SJCRH30 (cell line): ENCODE data around the gene SENP7. TPM values are rescaled to one million over a fixed set of nuclear protein-coding genes. Genes with fewer than 3 reads are reported as not detected.
"Not testable (repeated sequence)": the region's sequence is repeated elsewhere in the genome, so short reads cannot be mapped to it uniquely, and the experiment has no call there.

Source experiments
- DNase-seq, 2 experiments: peaks; one replicate each; pipeline ENCODE4 v3.0.0-alpha.2; 2015 to 2020
- H3K27ac ChIP-seq: fragments of 250-450 bp; sonication (Bioruptor Pico); 2 replicates; pipeline ENCODE4 v1.5.1; 2020; ENCODE audit warnings: mild to moderate bottlenecking, moderate library complexity
- H3K27me3 ChIP-seq: fragments of 250-450 bp; sonication (Bioruptor Pico); 2 replicates; pipeline ENCODE4 v1.5.1; 2020; ENCODE audit warnings: mild to moderate bottlenecking, moderate library complexity
- H3K36me3 ChIP-seq: fragments of 250-450 bp; sonication (Bioruptor Pico); 2 replicates; pipeline ENCODE4 v1.5.1; 2020; ENCODE audit warnings: mild to moderate bottlenecking, moderate library complexity
- H3K4me1 ChIP-seq: fragments of 250-450 bp; sonication (Bioruptor Pico); 2 replicates; pipeline ENCODE4 v1.5.1; 2020; ENCODE audit warnings: mild to moderate bottlenecking, moderate library complexity
- H3K4me3 ChIP-seq: fragments of 250-450 bp; sonication (Bioruptor Pico); 2 replicates; pipeline ENCODE4 v1.5.1; 2020; ENCODE audit warnings: mild to moderate bottlenecking, moderate library complexity
- H3K9me3 ChIP-seq: fragments of 250-450 bp; sonication (Bioruptor Pico); replicated peaks from 2 replicates; pipeline ENCODE4 v1.5.1; 2020; ENCODE audit warnings: mild to moderate bottlenecking, moderate library complexity
- total RNA-seq: library from RNA; depleted of rRNA; stranded (reverse); fragments of >200 nt; shearing (Covaris generic); gene quantifications from 2 replicates; pipeline ENCODE4 v1.2.3, GENCODE V29; 2014

Gene SENP7
- total RNA-seq, 1 experiment from 2014 or later = 28.3 TPM

- H3K4me3 ChIP-seq = no peak overlapping the region
- H3K27me3 ChIP-seq = no peaks in the 10 kb centered on the region
- peaks cover 7% of the 10 kb centered on the region; the same call in 1 of the 2 replicates for H3K36me3 ChIP-seq
- H3K9me3 ChIP-seq = no peaks in the 10 kb centered on the region
- no peak for DNase-seq
- H3K4me1 ChIP-seq = no peaks in the 10 kb centered on the region
- no peak overlapping the region for H3K27ac ChIP-seq
Measured at GRCh38 chr3:101500208-101500607, 12.8 kb downstream of the SENP7 start.

DNA sequence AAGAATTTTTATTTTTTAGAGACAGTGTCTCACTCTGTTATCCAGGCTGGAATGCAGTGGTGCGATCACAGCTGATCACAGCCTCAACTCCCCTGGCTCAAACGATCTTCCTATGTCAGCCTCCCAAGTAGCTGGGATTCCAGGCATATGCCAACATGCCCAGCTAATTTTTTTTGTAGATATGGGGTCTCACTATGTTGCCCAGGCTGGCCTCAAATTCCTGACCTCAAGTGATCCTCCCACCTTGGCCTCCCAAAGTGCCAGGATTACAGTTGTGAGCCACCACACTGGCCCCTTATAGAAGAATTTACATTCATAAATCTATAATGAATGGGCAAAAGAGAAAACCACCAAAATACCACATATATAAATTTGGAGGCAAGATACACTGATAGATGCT lies 15.2 kb downstream of the SENP7 start:
- Histone ChIP-seq H3K27ac (no peak overlapping the region), H3K4me3 (no peak overlapping the region), H3K27me3 (no peaks in the 10 kb centered on the region), H3K36me3 (peaks cover 8% of the 10 kb centered on the region; the same call in 1 of the 2 replicates), H3K4me1 (no peaks in the 10 kb centered on the region), H3K9me3 (no peaks in the 10 kb centered on the region)
- DNase-seq = no peak

DNA sequence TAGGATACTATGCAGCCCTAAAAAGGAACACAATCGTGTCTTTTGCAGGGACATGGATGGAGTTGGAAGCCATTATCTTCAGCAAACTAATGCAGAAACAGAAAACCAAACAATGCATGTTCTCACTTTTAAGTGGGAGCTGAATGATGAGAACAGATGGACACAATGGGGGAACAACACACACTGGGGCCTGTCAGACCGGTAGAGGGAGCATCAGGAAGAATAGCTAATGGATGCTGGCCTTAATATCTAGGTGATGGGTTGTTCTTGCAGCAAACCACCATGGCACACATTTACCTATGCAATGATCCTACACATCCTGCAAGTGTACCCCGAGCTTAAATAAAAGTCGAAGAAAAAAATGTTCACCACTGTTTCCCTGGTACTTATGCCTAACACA lies 17.5 kb downstream of the SENP7 start:
- Histone ChIP-seq H3K9me3 (no peaks in the 10 kb centered on the region), H3K36me3 (peaks cover 14% of the 10 kb centered on the region; the same call in 1 of the 2 replicates), H3K4me1 (no peaks in the 10 kb centered on the region), H3K27me3 (no peaks in the 10 kb centered on the region), H3K4me3 (no peak overlapping the region), H3K27ac (no peak overlapping the region)
- DNase-seq = peak in 1 of 2 experiments; percentile 12

GRCh38 chr3:101484805-101485620 lies 28.0 kb downstream of the SENP7 start:
- Histone ChIP-seq H3K27me3 (no peaks in the 10 kb centered on the region), H3K4me1 (no peaks in the 10 kb centered on the region), H3K4me3 (no peak overlapping the region), H3K9me3 (peaks cover 3% of the 10 kb centered on the region; the same call in 1 of the 2 replicates), H3K27ac (no peak overlapping the region), H3K36me3 (peaks cover 15% of the 10 kb centered on the region)
- DNase-seq = no peak

GRCh38 chr3:101478980-101479379 lies 34.0 kb downstream of the SENP7 start:
- Histone ChIP-seq H3K4me1 (no peaks in the 10 kb centered on the region), H3K36me3 (no peaks in the 10 kb centered on the region), H3K4me3 (no peak overlapping the region), H3K27ac (no peak overlapping the region), H3K9me3 (peaks cover 9% of the 10 kb centered on the region), H3K27me3 (no peaks in the 10 kb centered on the region)
- DNase-seq = no peak

- DNase-seq, H3K4me1 ChIP-seq, H3K27ac ChIP-seq, H3K27me3 ChIP-seq, H3K9me3 ChIP-seq, H3K4me3 ChIP-seq, H3K36me3 ChIP-seq: not testable (repeated sequence)
Measured at GRCh38 chr3:101474841-101475552, 38.0 kb downstream of the SENP7 start.

GRCh38 chr3:101468676-101469075 lies 44.3 kb downstream of the SENP7 start:
- H3K4me1 ChIP-seq, H3K36me3 ChIP-seq, DNase-seq: not testable (repeated sequence)

DNA sequence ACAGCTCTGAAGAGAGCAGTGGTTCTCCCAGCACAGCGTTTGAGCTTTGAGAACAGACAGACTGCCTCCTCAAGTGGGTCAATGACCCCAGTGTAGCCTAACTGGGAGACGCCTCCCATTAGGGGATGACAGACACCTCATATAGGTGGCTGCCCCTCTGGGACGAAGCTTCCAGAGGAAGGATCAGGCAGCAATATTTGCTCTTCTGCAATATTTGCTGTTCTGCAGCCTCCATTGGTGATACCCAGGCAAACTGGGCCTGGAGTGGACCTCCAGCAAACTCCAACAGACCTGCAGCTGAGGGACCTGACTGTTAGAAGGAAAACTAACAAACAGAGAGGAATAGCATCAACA lies 45.7 kb downstream of the SENP7 start:
- not testable (repeated sequence) for H3K36me3 ChIP-seq, DNase-seq, H3K9me3 ChIP-seq, H3K27ac ChIP-seq, H3K27me3 ChIP-seq, H3K4me3 ChIP-seq, H3K4me1 ChIP-seq

More at GRCh38 chr3:101468676-101469075, 44.3 kb downstream of the SENP7 start:
- H3K27me3 ChIP-seq, H3K27ac ChIP-seq, H3K9me3 ChIP-seq, H3K4me3 ChIP-seq: not testable (repeated sequence)

GRCh38 chr3:101466465-101467309 lies 46.3 kb downstream of the SENP7 start:
- DNase-seq = no peak
- Histone ChIP-seq H3K9me3 (0 out of 2 replicates have a peak, but pooled peaks cover 3% of the 10 kb centered on the region), H3K4me1 (no peaks in the 10 kb centered on the region), H3K27me3 (no peaks in the 10 kb centered on the region), H3K36me3 (no peaks in the 10 kb centered on the region), H3K27ac (no peak overlapping the region), H3K4me3 (no peak overlapping the region)

DNA sequence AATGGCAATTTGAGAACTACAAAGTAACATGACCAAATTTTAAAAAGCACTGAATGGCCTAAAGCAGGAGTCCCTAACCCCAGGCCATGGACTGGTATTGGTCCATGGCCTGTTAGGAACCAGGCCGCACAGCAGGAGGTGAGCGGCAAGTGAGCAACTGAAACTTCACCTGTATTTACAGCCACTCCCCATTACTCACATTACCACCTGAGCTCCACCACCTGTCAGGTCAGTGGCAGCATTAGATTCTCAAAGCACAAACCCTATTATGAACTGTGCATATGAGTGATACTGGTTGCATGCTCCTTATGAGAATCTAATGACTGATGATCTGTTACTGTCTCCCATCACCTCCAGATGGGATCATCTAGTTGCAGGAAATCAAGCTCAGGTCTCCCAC lies 48.8 kb downstream of the SENP7 start:
- Histone ChIP-seq H3K27me3 (no peaks in the 10 kb centered on the region), H3K4me3 (no peak overlapping the region), H3K9me3 (peaks cover 3% of the 10 kb centered on the region; the same call in 1 of the 2 replicates), H3K4me1 (no peaks in the 10 kb centered on the region), H3K27ac (no peak overlapping the region), H3K36me3 (no peaks in the 10 kb centered on the region)
- no peak for DNase-seq

GRCh38 chr3:101461451-101461850 lies 51.6 kb downstream of the SENP7 start:
- DNase-seq = no peak
- Histone ChIP-seq H3K9me3 (no peaks in the 10 kb centered on the region; the same call in 1 of the 2 replicates), H3K27me3 (no peaks in the 10 kb centered on the region), H3K4me1 (no peaks in the 10 kb centered on the region), H3K4me3 (no peak overlapping the region), H3K36me3 (peaks cover 10% of the 10 kb centered on the region; the same call in 1 of the 2 replicates), H3K27ac (no peak overlapping the region)

DNA sequence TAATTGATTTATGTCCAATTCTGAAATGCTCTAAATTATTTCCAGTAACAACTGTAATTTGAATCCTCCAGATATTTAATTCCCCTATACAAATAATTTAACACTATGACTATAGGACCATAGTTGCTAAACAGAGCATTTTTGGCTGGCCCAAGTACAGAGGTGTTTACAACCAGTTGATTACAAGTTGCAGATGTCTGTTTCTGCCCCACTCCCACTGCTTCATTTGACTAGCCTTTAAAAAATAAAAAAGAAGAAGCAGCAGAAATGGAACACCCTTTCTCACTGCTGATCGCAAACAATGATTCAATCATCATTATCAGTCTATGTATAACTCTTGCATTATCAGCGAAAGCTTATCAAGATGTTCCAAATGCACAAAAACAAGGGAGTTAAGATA lies 54.6 kb downstream of the SENP7 start:
- no peak overlapping the region for H3K4me3 ChIP-seq
- no peaks in the 10 kb centered on the region for H3K27me3 ChIP-seq
- no peak for DNase-seq
- no peaks in the 10 kb centered on the region for H3K4me1 ChIP-seq
- H3K9me3 ChIP-seq = peaks cover under 1% of the 10 kb centered on the region; the same call in 1 of the 2 replicates
- peaks cover 10% of the 10 kb centered on the region; the same call in 1 of the 2 replicates for H3K36me3 ChIP-seq
- no peak overlapping the region for H3K27ac ChIP-seq

GRCh38 chr3:101454629-101455028 lies 58.4 kb downstream of the SENP7 start:
- Histone ChIP-seq H3K27me3 (no peaks in the 10 kb centered on the region), H3K9me3 (peaks cover 4% of the 10 kb centered on the region), H3K4me1 (no peaks in the 10 kb centered on the region), H3K27ac (no peak overlapping the region), H3K4me3 (no peak overlapping the region), H3K36me3 (peaks cover 10% of the 10 kb centered on the region; the same call in 1 of the 2 replicates)
- no peak for DNase-seq

- Histone ChIP-seq H3K9me3 (peaks cover 5% of the 10 kb centered on the region), H3K27ac (no peak overlapping the region), H3K4me3 (no peak overlapping the region), H3K27me3 (no peaks in the 10 kb centered on the region), H3K4me1 (no peaks in the 10 kb centered on the region), H3K36me3 (peaks cover 10% of the 10 kb centered on the region; the same call in 1 of the 2 replicates)
- no peak for DNase-seq
Measured at GRCh38 chr3:101453961-101454360, 59.1 kb downstream of the SENP7 start.
